H1 (cell line): ENCODE results near the gene MBTPS1. TPM values are rescaled to one million over a fixed set of nuclear protein-coding genes. Genes with fewer than 3 reads are reported as not detected.

Source experiments
- CTCF ChIA-PET: fragments of 300-600 bp; sonication (Branson Sonifier 250); formaldehyde crosslinking; loops from one replicate; lab custom pipeline; 2021; ENCODE audit not compliant: partially characterized antibody; lab: Charles Lee
- POLR2A ChIA-PET: fragments of 300-600 bp; sonication (Branson Sonifier 250); formaldehyde crosslinking; loops from one replicate; lab custom pipeline; 2021; ENCODE audit warnings: inconsistent platforms; ENCODE audit not compliant: partially characterized antibody; lab: Charles Lee
- DNase-seq, 2 experiments: peaks; one replicate each; pipeline versions ENCODE4 v3.0.0 to v3.0.0-alpha.2; 2010 to 2022; ENCODE audit warnings: low spot score in 2 of 2, low read depth in 1 of 2, mixed read lengths in 1 of 2
- FAIRE-seq: peaks from 2 replicates; lab custom pipeline; 2011; peaks lifted over from hg19 to GRCh38; lab: Jason Lieb, UNC
- H2AFZ ChIP-seq: 2 replicates; pipeline ENCODE4 v1.8.1; 2012; ENCODE audit warnings: low read length, inconsistent platforms
- H2AK5ac ChIP-seq: 2 replicates; pipeline ENCODE4 v1.6.1; 2013; ENCODE audit warnings: low read depth, low read length
- H2BK120ac ChIP-seq: replicated peaks from 2 replicates; pipeline ENCODE3; 2013; ENCODE audit warnings: low read depth, low read length, inconsistent platforms
- H2BK12ac ChIP-seq: 2 replicates; pipeline ENCODE4 v1.6.1; 2013; ENCODE audit warnings: low read depth, low read length
- H2BK15ac ChIP-seq: 2 replicates; pipeline ENCODE4 v1.6.1; 2013; ENCODE audit warnings: low read length
- H2BK20ac ChIP-seq: 2 replicates; pipeline ENCODE4 v1.6.1; 2013; ENCODE audit warnings: low read length
- H2BK5ac ChIP-seq: 2 replicates; pipeline ENCODE4 v1.6.1; 2013; ENCODE audit warnings: low read depth, low read length
- H3K14ac ChIP-seq: 2 replicates; pipeline ENCODE4 v1.6.1; 2013; ENCODE audit warnings: inconsistent platforms; ENCODE audit not compliant: insufficient read length
- H3K18ac ChIP-seq: 2 replicates; pipeline ENCODE4 v1.6.1; 2013; ENCODE audit warnings: low read length; ENCODE audit errors: extremely low read depth
- H3K23ac ChIP-seq: 2 replicates; pipeline ENCODE4 v1.6.1; 2013; ENCODE audit warnings: inconsistent platforms; ENCODE audit not compliant: insufficient read length
- H3K23me2 ChIP-seq: 2 replicates; pipeline ENCODE4 v1.6.1; 2013; ENCODE audit warnings: low read depth, low read length
- H3K27ac ChIP-seq: 2 replicates; pipeline ENCODE4 v1.6.1; 2011; ENCODE audit warnings: low read depth, low read length, inconsistent platforms
- H3K27me3 ChIP-seq, 4 experiments: replicated peaks in 1 of 4; 1 replicate in 1 of 4; 2 replicates in 3 of 4; pipeline versions ENCODE4 v1.6.1 to v1.8.1; 2011 to 2013; ENCODE audit warnings: low read length in 3 of 4, mild to moderate bottlenecking in 3 of 4, inconsistent platforms in 2 of 4, mixed read lengths in 2 of 4, moderate library complexity in 1 of 4; ENCODE audit not compliant: control insufficient read depth in 3 of 4, insufficient read depth in 3 of 4; ENCODE audit errors: extremely low read depth in 1 of 4
- H3K36me3 ChIP-seq, 4 experiments: 2 replicates each; pipeline versions ENCODE4 v1.6.1 to v1.8.1; 2011 to 2013; ENCODE audit warnings: mild to moderate bottlenecking in 4 of 4, low read length in 3 of 4, moderate library complexity in 2 of 4, control low read depth in 1 of 4, inconsistent platforms in 1 of 4; ENCODE audit not compliant: insufficient read depth in 4 of 4, control insufficient read depth in 2 of 4
- H3K4ac ChIP-seq: replicated peaks from 2 replicates; pipeline ENCODE3; 2013; ENCODE audit warnings: low read length, low read depth, mixed read lengths, inconsistent platforms; ENCODE audit not compliant: insufficient read length
- H3K4me1 ChIP-seq, 4 experiments: replicated peaks in 1 of 4; 1 replicate in 1 of 4; 2 replicates in 3 of 4; pipeline versions ENCODE4 v1.6.1 to v1.8.1; 2011 to 2013; ENCODE audit warnings: low read length in 3 of 4, inconsistent platforms in 2 of 4, mixed read lengths in 1 of 4; ENCODE audit not compliant: insufficient read depth in 4 of 4, control insufficient read depth in 3 of 4
- H3K4me2 ChIP-seq, 2 experiments: 2 replicates each; pipeline versions ENCODE4 v1.6.1 to v1.8.1; 2011 to 2013; ENCODE audit warnings: low read depth in 2 of 2, low read length in 2 of 2, control low read depth in 1 of 2, inconsistent platforms in 1 of 2, mild to moderate bottlenecking in 1 of 2; ENCODE audit not compliant: insufficient read depth in 1 of 2
- H3K4me3 ChIP-seq, 4 experiments: fragments of 200-600, 300-600 bp in 1 of 4; sonication (generic), shearing (Covaris generic), sonication (Bioruptor Twin) in 1 of 4; 2 replicates each; pipeline versions ENCODE4 v1.5.1 to v1.8.1; 2011 to 2016; ENCODE audit warnings: low read length in 4 of 4, low read depth in 3 of 4, control low read depth in 2 of 4, inconsistent platforms in 2 of 4, mild to moderate bottlenecking in 2 of 4, mixed read lengths in 1 of 4, moderate library complexity in 1 of 4; ENCODE audit not compliant: insufficient read depth in 2 of 4; ENCODE audit errors: extremely low read depth in 1 of 4
- H3K56ac ChIP-seq: replicated peaks from 2 replicates; pipeline ENCODE3; 2013; ENCODE audit warnings: low read depth, mild to moderate bottlenecking, mixed read lengths, low read length, inconsistent platforms; ENCODE audit not compliant: insufficient read length
- H3K79me1 ChIP-seq: 2 replicates; pipeline ENCODE4 v1.6.1; 2013; ENCODE audit warnings: low read depth, low read length, control low read depth
- H3K79me2 ChIP-seq, 2 experiments: 2 replicates each; pipeline versions ENCODE4 v1.6.1 to v1.8.1; 2012 to 2013; ENCODE audit warnings: low read length in 2 of 2, mild to moderate bottlenecking in 2 of 2, inconsistent platforms in 1 of 2; ENCODE audit not compliant: insufficient read depth in 2 of 2, control insufficient read depth in 1 of 2
- H3K9ac ChIP-seq, 4 experiments: replicated peaks in 1 of 4; 1 replicate in 1 of 4; 2 replicates in 3 of 4; pipeline versions ENCODE4 v1.6.1 to v1.8.1; 2011 to 2013; ENCODE audit warnings: low read depth in 3 of 4, low read length in 3 of 4, control low read depth in 2 of 4, mild to moderate bottlenecking in 2 of 4, moderate library complexity in 2 of 4, inconsistent platforms in 1 of 4; ENCODE audit errors: extremely low read depth in 1 of 4
- H3K9me3 ChIP-seq, 2 experiments: 2 replicates each; pipeline versions ENCODE4 v1.6.1 to v1.8.1; 2012 to 2013; ENCODE audit warnings: mild to moderate bottlenecking in 2 of 2, moderate library complexity in 2 of 2, control low read depth in 1 of 2, inconsistent platforms in 1 of 2, low read depth in 1 of 2, low read length in 1 of 2, mixed read lengths in 1 of 2; ENCODE audit not compliant: insufficient read depth in 2 of 2
- H4K20me1 ChIP-seq, 2 experiments: replicated peaks in 1 of 2; 2 replicates each; pipeline versions ENCODE3 to v1.8.1; 2011 to 2013; ENCODE audit warnings: inconsistent platforms in 2 of 2, low read length in 2 of 2, mild to moderate bottlenecking in 1 of 2; ENCODE audit not compliant: insufficient read depth in 2 of 2, control insufficient read depth in 1 of 2
- H4K5ac ChIP-seq: 2 replicates; pipeline ENCODE4 v1.6.1; 2013; ENCODE audit warnings: low read length, low read depth, mixed read lengths, inconsistent platforms; ENCODE audit not compliant: insufficient read length
- H4K8ac ChIP-seq: 2 replicates; pipeline ENCODE4 v1.8.0; 2013; ENCODE audit warnings: mild to moderate bottlenecking, moderate library complexity, low read length, inconsistent platforms; ENCODE audit not compliant: insufficient read depth; ENCODE audit errors: extremely low read depth
- H4K91ac ChIP-seq: replicated peaks from 2 replicates; pipeline ENCODE3; 2013; ENCODE audit warnings: low read length, mixed read lengths, inconsistent platforms; ENCODE audit not compliant: insufficient read length
- CBX8 ChIP-seq: fragments of 300-800, 300-1000 bp; sonication (generic); IDR thresholded peaks from 2 replicates; pipeline ENCODE4 v1.7.1; 2016; ENCODE audit warnings: low read depth, low read length, borderline replicate concordance
- CHD1 ChIP-seq: IDR thresholded peaks from 2 replicates; pipeline ENCODE4 v1.6.1; 2012; ENCODE audit warnings: low read depth, low read length, improper control_type of control experiment
- CTBP2 ChIP-seq: IDR thresholded peaks from 2 replicates; pipeline ENCODE4 v1.7.0; 2011; ENCODE audit warnings: borderline replicate concordance, mild to moderate bottlenecking, moderate library complexity, mixed read lengths, low read length; ENCODE audit not compliant: insufficient read depth, insufficient read length
- JUND ChIP-seq: IDR thresholded peaks from 2 replicates; pipeline ENCODE4 v1.6.1; 2011; ENCODE audit warnings: mild to moderate bottlenecking, improper control_type of control experiment, low read length
- KDM1A ChIP-seq: fragments of 200-600, 300-600 bp; sonication (generic); IDR thresholded peaks from 2 replicates; pipeline ENCODE4 v1.7.1; 2016; ENCODE audit warnings: mild to moderate bottlenecking, low read length, borderline replicate concordance
- KDM4A ChIP-seq: IDR thresholded peaks from one replicate; pipeline ENCODE4 v1.7.1; 2012; ENCODE audit warnings: low read depth, mild to moderate bottlenecking, moderate library complexity, low read length, inconsistent platforms; ENCODE audit not compliant: severe bottlenecking
- PHF8 ChIP-seq: fragments of 200-600 bp; sonication (generic); conservative IDR thresholded peaks from 2 replicates; pipeline ENCODE4 v1.7.1; 2012; ENCODE audit warnings: low read depth, mild to moderate bottlenecking, inconsistent platforms, low read length, moderate library complexity
- POU5F1 ChIP-seq: IDR thresholded peaks from 2 replicates; pipeline ENCODE4 v1.6.1; 2011; ENCODE audit warnings: low read depth, mild to moderate bottlenecking, low read length, moderate library complexity
- RNF2 ChIP-seq: fragments of 200-900, 300-1000 bp; sonication (generic); IDR thresholded peaks from 2 replicates; pipeline ENCODE4 v1.7.1; 2016; ENCODE audit warnings: borderline replicate concordance, low read depth, mild to moderate bottlenecking, antibody characterized with exemption, low read length; ENCODE audit not compliant: poor library complexity, severe bottlenecking; ENCODE audit errors: missing control alignments
- SP1 ChIP-seq: IDR thresholded peaks from 2 replicates; pipeline ENCODE4 v1.6.1; 2011; ENCODE audit warnings: low read depth, low read length
- WGBS, 2 experiments: shearing (Covaris generic) in 1 of 2; methylation state at CpG; one replicate each; pipeline versions ENCODE4 v1.1.6 to v1.1.7; 2013 to 2015; ENCODE audit warnings: low lambda C conversion rate in 2 of 2, mixed read lengths in 2 of 2, inconsistent platforms in 1 of 2, low coverage in 1 of 2, missing lambda C conversion rate in 1 of 2; ENCODE audit not compliant: insufficient replicate concordance in 2 of 2, insufficient coverage in 1 of 2, insufficient read length in 1 of 2; ENCODE audit errors: extremely low coverage in 1 of 2, missing lambda C conversion rate in 1 of 2; 5-methylcytosine and 5-hydroxymethylcytosine counted together
- polyA plus RNA-seq, 7 experiments: library from polyadenylated mRNA; depleted of rRNA in 3 of 7; stranded (reverse) in 5 of 7; unstranded in 2 of 7; fragments of >200 nt in 5 of 7; fragments of 200-250 nt in 2 of 7; gene quantifications; 1 replicate in 5 of 7; 2 replicates in 1 of 7; 4 replicates in 1 of 7; pipeline versions ENCODE4 v1.2.1 to v1.2.3, GENCODE V29; 2011 to 2013; ENCODE audit warnings: missing spikeins in 2 of 7, mixed read lengths in 2 of 7
- total RNA-seq: library from RNA; stranded (reverse); fragmentation: NEBNext Ultra II Directional; extraction: Animal tissue kit (Norgen Biotek cat#: 25700); gene quantifications from 2 replicates; pipeline ENCODE4 v1.2.1, GENCODE V29; 2021

MBTPS1 gene
- total and polyA plus RNA-seq, 2 of the 8 experiments (the other 6 are each of a cell fraction or from before 2014, with no cell fraction given): 30.6 to 53.3 TPM

DNA sequence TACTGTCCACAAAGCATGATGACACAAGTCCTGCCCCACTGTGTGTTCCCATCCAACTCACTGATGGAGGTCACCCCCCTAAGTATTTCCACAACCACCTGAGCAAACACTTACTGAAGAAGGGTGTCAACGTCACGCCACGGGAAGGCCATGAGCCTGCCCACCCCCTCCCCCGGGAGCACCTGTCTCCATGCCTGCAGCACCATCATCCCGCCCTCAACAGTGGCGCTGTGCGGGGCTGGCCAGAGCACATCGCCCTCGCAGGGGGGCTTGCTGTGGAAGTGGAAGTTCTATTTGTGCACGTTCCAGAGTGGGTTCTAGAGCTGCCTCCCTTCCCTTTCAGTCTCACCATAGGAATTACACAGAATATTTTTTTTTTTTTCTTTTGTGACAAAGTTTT is 4.3 kb upstream of the MBTPS1 start:
- H3K56ac ChIP-seq: no peak overlapping the region
- peaks cover 0 to 5% of the 10 kb centered on the region in 2 experiments for H4K20me1 ChIP-seq
- H2BK15ac ChIP-seq: no peak overlapping the region
- DNase-seq: no peak
- H4K5ac ChIP-seq: no peak overlapping the region
- H2BK20ac ChIP-seq: no peak overlapping the region
- no peak overlapping the region for H3K18ac ChIP-seq
- H4K91ac ChIP-seq: no peak overlapping the region
- 0 out of 7 replicates have a peak, but pooled peaks cover 0 to 2% (median 0%) of the 10 kb centered on the region in 4 experiments for H3K4me1 ChIP-seq
- H3K23me2 ChIP-seq: peaks cover 9% of the 10 kb centered on the region
- no peak overlapping the region for H3K4me2 ChIP-seq
- H2BK5ac ChIP-seq: no peak overlapping the region
- H3K27me3 ChIP-seq: no peaks in the 10 kb centered on the region
- no peak overlapping the region for H3K14ac ChIP-seq
- H3K4ac ChIP-seq: no peak overlapping the region
- H3K79me2 ChIP-seq: peaks cover 0 to 3% of the 10 kb centered on the region in 2 experiments; a peak in 2 of 4 replicates
- no peak overlapping the region for H2BK12ac ChIP-seq
- H3K79me1 ChIP-seq: no peaks in the 10 kb centered on the region; the same call in 1 of the 2 replicates
- no peak overlapping the region for H3K9ac ChIP-seq
- no peaks in the 10 kb centered on the region for H3K9me3 ChIP-seq
- no peak for FAIRE-seq
- 100% methylated on average over 10 of the region's 10 CpGs; no CpG with 5 or more reads in 1 of the 2 experiments for WGBS, 2 experiments
- ChIA-PET POLR2A (no interaction called here), CTCF (interaction anchor here (1.7 to 1.9 kb wide), 2 partner anchors 12 to 55 kb away, joined by 4 to 6 read pairs; no protein-coding TSS in a partner anchor)
- no peak overlapping the region for H2AFZ ChIP-seq
- no peak overlapping the region for H2BK120ac ChIP-seq
- no peak overlapping the region for H4K8ac ChIP-seq
- no peak overlapping the region for H3K4me3 ChIP-seq
- peaks cover 2 to 19% (median 14%) of the 10 kb centered on the region in 4 experiments for H3K36me3 ChIP-seq
- no peak overlapping the region for H3K23ac ChIP-seq
- H2AK5ac ChIP-seq: no peak overlapping the region
- no peak overlapping the region for H3K27ac ChIP-seq
- TF ChIP-seq SP1: no peak
- TF ChIP-seq KDM4A: no peak
- no peak for TF ChIP-seq CHD1
- no peak for TF ChIP-seq CTBP2
- TF ChIP-seq JUND: no peak
- TF ChIP-seq KDM1A: no peak
- TF ChIP-seq CBX8: no peak
- TF ChIP-seq RNF2: no peak
- TF ChIP-seq PHF8: no peak
- no peak for TF ChIP-seq POU5F1
